ENCODE results near the gene PIR.

PIR gene

GRCh38 chrX:15336023-15336413, 157.1 kb downstream of the PIR start:
- no peak for DNase-seq

- peak; percentile 94 for DNase-seq
These were observed 157.8 kb downstream of the PIR start, which contains the start of gene PIGA for GRCh38 chrX:15335135-15336022. Gene PIGA (minus strand): TSS chrX:15335523. CDS start chrX:15331930, 3,593 bp downstream.

Data from DMS 273 treated with DMSO at 0.1 percent for 48 hours (cell line).